NCI-H146 treated with DMSO at 0.1 percent for 48 hours (cell line): Measurements from ENCODE around the gene UPF3A.
A peak's percentile ranks its signal among the peaks of the same experiment; 100 is the strongest.

Experiments used
- DNase-seq: peaks from one replicate; lab custom pipeline; 2025; ENCODE audit not compliant: unreplicated experiment; lab: John Stamatoyannopoulos, UW

UPF3A gene

DNA sequence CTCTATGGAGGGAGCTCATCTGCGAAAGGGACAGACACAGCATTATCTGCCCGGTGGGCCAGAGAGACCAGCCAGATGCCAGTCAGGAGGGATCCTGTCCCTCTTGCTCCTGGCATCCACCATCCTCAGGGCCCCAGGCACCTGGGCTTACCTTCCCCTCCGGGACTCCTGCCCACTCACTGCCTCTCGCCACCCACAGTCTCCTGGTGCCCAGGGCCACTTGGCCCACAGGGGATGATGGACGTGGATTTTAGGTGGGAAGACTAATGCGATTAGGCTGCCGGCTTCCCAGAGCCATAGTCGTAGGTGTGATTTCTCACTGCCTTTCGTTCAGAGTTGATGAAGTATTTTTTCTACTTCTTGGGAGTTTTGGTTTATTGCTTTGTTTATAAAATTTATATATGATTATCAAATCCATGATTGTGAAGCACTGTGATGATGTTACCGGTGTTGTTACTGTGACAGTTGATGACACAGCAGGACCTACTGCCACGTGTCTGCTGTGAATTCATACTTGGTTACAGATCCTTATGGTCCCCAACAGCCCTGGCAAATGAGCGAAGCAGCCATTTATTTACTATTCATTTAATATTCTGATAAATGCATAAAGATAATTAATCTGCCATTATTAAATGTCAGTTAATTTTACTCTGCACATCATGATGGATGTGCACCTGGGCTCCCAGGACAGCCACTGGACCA, 18.4 kb downstream of the UPF3A start:
- DNase-seq = no peak

DNA sequence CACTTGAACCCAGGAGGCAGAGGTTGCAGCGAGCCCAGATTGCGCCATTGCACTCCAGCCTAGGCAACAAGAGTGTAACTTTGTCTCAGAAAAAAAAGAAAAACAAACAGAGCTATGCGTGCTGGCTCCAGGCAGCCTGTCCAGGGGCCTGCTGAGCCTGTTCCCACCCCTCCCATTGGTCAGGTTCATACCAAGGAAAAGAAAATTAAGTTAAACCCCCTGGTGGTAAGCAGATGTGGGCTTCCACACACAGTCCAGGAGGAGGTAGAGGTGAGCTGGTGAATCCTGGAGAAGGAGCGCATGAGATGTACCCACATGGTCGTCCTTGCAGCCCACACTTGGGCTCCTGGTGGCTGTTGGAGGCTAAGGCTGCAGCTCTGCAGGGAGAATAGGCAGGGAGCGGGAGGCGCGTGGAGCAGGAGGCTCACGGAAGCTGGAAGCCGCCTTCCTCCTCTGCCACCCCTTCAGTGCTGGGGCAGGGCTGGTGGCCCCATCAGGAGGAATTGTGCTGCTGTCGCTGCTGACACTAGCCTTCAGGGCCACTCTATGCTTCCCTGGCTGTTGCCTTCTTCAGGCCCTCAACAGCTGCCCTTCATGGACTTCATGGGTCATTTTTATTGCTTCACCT, 22.4 kb downstream of the UPF3A start:
- no peak for DNase-seq

GRCh38 chr13:114304346-114305034, 23.1 kb downstream of the UPF3A start:
- no peak for DNase-seq

- DNase-seq = no peak
Measured at GRCh38 chr13:114309086-114309485, 27.7 kb downstream of the UPF3A start.

GRCh38 chr13:114309806-114310410, 28.5 kb downstream of the UPF3A start:
- DNase-seq = no peak

DNA sequence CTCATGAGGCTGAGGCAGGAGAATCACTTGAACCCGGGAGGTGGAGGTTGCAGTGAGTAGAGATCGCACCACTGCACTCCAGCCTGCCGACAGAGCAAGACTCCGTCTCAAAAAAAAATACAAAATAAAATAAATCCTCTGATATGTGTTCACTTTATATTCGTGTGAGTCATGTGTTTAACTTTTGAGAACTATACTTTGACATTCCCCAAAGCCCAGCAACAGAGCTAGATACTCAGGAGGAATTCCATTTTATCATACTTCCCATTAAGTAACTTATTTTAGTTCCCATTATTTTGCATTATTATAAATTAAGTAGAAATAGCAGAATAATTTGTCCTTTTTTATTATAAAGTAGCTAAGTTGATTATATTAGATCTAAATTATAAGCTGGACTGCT, 29.6 kb downstream of the UPF3A start:
- no peak for DNase-seq

- DNase-seq = no peak
Measured at GRCh38 chr13:114311387-114311786, 30.0 kb downstream of the UPF3A start.

DNA sequence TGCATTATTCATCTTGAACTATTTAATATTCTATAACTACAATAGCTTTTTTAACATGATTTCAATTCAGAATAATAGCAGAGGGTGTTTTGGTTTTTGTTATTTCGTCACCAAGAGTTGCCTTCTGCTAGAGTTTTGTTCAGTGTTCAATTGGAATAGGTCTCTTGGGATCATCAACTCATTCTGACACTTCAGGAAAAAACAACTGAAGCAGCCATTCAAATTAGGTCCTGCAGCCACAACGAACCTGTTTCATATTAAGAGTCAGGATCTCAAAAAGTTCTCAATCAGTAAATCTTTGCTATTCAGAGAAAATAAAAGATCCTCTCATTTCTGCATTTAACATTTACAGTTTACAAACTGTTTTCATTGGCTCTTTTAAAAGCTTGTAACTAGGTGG, 30.5 kb downstream of the UPF3A start:
- no peak for DNase-seq

GRCh38 chr13:114313061-114313860, 31.9 kb downstream of the UPF3A start:
- no peak for DNase-seq

DNA sequence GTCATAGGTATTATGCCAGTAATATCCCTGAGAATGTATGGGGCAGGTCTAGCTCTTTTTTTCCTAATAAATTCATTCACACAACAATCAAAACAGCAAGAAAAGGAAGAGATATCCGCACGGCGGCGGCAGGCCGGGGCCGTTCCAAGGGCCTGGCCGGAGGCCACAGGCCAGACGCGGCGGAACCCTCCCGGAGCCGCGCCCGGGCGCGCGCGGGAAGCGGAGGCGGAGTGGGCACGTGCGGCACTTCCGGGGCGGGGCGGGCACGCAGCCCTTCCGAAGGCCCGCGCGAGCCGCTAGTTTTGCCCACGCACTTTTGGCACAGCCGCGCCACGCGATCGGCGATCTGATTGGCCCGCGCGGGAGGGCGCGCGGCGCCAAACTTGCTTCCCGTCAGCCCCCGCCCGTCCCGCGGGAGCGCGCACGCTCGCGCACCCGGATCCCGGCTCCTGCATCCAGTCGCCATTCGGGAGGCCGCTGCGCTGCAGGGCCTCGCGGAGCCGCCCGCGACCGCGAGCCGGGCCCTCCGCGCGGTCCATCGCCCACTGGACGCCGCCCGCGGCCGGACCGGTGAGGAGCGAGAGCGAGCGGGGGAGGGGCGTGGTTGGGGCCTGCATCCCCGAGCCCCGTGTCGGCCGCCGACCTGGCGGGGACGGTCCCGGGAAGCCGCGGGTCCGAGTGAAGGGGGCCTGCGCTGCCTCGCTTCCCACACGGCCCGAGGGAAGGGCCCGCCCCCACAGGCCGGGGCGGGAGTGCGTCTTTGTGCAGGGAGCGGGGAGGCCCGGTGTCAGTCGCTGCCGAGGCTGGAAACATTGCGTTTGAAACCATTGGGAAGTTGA, 32.9 kb downstream of the UPF3A start, which contains the start of gene CHAMP1:
Gene CHAMP1 (plus strand): TSS at position 430 of the 839 bp plus-strand sequence. CDS start 9,340 bp downstream, outside the sequence.
- DNase-seq = peak; percentile 86

DNA sequence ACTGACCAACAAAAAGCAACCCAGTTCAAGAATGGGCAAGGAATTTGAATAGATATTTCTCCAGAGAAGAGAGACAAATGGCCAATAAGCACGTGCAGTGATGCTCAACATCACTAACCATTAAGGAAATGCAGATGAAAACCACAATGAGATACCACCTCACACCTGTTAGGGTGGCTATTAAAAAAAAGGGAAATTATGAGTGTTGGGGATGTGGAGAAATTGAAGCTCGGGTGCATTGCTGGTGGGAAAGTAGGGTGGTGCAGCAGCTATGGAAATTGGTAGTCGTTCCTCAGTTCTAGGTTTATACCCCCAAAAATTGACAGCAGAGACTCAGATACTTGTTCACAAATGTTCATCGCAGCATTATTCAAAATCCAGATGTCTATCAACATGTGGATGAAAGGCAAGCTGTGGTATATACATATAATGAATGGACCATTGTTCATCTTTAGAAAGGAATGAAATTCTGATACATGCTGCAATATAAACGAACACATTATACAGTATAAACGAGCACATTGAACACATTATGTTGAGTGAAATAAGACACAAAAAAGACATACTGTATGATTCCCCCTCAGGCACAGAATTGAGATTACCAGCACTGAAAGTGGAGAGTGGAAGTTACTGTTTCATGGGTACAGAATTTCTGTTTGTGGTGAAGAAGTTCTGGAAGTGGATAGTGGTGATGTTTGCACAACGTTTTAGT, 33.8 kb downstream of the UPF3A start:
- no peak for DNase-seq

- no peak for DNase-seq
Measured at GRCh38 chr13:114318624-114319023, 37.2 kb downstream of the UPF3A start.

GRCh38 chr13:114319441-114319913, 38.1 kb downstream of the UPF3A start:
- DNase-seq = no peak

DNA sequence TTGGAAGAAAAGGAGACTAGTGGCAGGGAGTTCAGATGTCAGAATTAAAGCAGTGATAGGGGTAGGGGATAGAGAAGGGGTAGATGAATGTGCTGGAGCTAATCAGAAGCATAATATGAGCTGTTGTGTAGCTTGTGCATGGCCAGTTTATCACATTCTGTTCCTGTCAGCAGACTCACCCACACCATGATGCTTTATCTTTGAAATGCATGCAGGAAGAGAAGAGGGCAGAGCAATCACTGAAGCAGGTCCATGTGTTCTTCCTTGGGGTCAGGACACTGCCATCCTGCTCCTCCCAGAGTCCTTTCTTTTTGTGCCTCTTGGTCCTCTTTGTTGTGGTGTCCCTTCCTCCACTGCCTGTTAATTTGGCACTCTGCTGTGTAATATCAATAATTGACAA, 38.7 kb downstream of the UPF3A start:
- DNase-seq = no peak

- no peak for DNase-seq
Measured at GRCh38 chr13:114321256-114321655, 39.9 kb downstream of the UPF3A start.

GRCh38 chr13:114323349-114323748, 41.9 kb downstream of the UPF3A start:
- DNase-seq = no peak

- DNase-seq = no peak
Measured at GRCh38 chr13:114324334-114324733, 42.9 kb downstream of the UPF3A start.

DNA sequence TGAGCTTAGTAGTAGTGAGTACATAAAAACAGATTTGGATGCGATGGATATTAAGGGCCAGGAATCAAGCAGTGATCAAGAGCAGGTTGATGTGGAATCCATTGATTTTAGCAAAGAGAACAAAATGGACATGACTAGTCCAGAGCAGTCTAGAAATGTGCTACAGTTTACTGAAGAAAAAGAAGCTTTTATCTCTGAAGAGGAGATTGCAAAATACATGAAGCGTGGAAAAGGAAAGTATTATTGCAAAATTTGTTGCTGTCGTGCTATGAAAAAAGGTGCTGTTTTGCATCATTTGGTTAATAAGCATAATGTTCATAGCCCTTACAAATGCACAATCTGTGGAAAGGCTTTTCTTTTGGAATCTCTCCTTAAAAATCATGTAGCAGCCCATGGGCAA, 44.3 kb downstream of the UPF3A start:
- DNase-seq = no peak

DNA sequence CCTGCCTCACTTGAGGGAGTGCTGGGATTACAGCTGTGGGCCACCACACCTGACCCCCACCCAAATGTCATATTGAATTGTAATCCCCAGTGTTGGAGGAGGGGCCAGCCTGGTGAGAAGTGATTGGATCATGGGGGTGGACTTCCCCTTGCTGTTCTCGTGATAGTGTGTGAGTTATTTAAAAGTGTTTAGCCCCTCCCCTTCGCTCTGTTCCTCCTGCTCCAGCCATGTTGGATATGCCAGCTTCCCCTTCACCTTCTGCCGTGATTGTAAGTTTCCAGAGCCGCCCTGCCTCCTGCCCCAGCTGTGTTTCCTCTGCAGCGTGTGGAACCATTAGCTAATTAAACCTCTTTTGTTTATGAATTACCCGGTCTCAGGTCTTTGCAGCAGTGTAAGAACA, 46.6 kb downstream of the UPF3A start:
- no peak for DNase-seq
